ENCODE results near the gene CDH6.

DNA sequence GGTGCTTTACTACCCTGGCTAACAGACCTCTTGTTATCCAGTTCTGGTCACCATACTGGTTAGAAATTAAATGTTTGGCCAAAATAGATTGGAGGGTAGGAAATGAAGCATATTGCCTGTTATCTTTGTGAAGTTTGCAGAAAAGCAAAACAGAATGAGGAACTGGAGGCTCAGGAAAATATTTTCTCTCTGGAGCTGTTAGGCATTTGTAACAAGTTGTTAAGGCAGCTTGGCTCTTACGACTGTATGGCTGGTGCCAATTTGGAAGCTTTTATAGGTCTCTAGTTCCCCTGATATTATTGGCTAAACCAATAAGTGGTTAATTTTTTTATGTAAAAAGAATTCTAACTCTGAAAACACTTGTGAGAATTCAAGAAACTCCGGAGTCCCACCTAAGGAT lies 35.8 kb downstream of the CDH6 start:
- TF ChIP-seq, protein P1, sequence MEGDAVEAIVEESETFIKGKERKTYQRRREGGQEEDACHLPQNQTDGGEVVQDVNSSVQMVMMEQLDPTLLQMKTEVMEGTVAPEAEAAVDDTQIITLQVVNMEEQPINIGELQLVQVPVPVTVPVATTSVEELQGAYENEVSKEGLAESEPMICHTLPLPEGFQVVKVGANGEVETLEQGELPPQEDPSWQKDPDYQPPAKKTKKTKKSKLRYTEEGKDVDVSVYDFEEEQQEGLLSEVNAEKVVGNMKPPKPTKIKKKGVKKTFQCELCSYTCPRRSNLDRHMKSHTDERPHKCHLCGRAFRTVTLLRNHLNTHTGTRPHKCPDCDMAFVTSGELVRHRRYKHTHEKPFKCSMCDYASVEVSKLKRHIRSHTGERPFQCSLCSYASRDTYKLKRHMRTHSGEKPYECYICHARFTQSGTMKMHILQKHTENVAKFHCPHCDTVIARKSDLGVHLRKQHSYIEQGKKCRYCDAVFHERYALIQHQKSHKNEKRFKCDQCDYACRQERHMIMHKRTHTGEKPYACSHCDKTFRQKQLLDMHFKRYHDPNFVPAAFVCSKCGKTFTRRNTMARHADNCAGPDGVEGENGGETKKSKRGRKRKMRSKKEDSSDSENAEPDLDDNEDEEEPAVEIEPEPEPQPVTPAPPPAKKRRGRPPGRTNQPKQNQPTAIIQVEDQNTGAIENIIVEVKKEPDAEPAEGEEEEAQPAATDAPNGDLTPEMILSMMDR (conservative IDR thresholded peaks at IDR 0.05; ENCODE audit: low read length): no peak
- no peak for TF ChIP-seq EZH2phosphoT487 (IDR thresholded peaks at IDR 0.05; ENCODE audit: borderline replicate concordance)

Measured in Loucy (cell line).